Raji (cell line): ENCODE data around the gene EFCAB6.

Experiments used
- POLR2A ChIP-seq: IDR thresholded peaks from 2 replicates; pipeline ENCODE4 v1.6.1; 2011; ENCODE audit warnings: low read depth, low read length, control low read depth; ENCODE audit not compliant: insufficient read depth

Gene EFCAB6

DNA sequence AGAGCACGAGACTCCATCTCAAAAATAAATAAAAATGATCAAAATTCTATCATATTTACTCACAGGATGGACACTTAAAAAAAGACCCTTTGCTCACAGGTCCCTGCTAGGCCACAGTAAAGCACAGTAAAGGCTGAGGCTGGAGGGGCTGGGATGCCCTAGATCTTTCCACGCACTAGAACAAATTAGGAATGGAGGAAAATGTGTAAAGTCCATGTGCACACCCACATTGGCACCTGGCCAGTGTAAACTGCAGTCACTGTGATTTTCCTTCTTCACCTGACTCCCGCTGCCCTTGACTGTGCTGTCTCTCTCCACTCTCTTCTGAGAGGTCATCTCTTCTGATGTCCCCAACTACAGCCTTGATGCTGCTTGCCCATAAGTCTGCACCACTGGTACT lies 195.5 kb downstream of the EFCAB6 start:
- no peak for TF ChIP-seq POLR2A

DNA sequence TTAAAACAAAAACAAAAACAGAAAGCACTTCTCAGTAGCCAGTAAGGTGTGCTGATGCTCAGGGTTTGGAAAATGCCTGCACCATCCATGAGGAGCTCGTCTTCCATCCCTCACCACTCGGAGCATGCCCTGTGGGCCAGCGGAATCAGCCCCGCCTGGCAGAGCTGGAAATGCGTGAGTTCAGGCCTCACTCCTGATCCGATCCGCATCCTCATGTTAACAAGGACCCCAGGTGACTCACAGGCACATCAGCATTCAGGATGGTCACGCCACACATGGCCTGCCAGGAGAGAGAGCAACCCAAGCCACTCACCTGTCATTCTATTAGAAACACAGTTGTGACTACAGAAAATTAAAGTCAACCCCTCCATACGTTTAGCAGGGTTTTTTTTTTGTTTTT lies 211.8 kb downstream of the EFCAB6 start:
- TF ChIP-seq POLR2A, result no peak

DNA sequence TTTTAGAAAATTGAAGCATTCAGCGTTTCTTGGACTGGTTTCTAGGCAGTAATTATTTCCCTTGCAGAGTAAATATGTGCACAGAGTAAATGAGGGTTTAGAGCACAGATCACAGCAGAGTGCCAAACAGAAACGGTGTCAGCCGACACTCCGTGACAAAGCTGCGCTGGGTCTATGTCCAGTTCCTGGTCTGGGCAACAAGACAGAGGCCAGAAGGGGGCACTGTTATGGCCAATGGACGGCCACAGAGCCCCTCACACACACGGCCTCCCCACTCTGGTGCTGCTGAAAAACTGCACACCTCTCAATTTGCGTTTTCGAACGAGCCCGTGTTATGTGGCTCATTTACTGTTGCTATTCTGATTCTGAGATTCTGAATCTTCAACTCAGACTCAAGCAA lies 219.6 kb downstream of the EFCAB6 start:
- TF ChIP-seq POLR2A, result no peak

DNA sequence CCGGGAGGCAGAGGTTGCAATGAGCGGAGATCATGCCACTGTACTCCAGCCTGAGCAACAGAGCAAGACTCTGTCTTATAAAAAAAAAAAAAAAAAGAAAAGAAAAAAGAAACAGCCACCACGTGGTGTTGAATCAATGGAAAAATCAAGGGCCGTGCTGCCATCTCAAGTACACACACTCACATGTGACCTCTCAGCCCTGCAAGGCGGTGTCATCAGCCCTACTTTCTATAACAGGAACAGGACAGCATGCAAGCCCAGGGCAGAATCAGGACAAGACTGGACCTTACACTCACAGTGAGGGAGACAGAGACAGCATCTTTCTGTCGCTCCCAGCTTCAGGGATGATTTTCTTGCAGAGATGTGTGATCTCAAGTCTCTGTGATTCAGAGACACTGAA lies 220.7 kb downstream of the EFCAB6 start:
- no peak for TF ChIP-seq POLR2A

DNA sequence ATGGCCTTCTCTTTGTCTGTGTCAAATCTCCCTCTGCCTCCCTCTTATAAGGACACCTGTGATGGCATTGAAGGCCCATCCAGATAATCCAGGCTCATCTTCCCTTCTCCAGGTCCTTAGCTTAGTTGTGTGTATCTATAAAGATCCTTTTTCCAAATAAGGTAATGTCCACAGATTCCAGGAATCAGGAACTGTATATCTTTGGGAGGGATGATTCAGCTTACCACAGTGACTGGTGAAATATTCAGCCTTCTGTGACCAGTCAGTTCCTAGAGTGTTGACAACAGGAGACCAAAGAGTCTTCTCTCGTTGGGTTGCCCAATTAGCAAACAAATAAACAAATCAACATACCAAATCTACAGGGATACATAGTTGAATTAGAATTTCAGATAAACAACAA lies 224.5 kb downstream of the EFCAB6 start:
- no peak for TF ChIP-seq POLR2A

DNA sequence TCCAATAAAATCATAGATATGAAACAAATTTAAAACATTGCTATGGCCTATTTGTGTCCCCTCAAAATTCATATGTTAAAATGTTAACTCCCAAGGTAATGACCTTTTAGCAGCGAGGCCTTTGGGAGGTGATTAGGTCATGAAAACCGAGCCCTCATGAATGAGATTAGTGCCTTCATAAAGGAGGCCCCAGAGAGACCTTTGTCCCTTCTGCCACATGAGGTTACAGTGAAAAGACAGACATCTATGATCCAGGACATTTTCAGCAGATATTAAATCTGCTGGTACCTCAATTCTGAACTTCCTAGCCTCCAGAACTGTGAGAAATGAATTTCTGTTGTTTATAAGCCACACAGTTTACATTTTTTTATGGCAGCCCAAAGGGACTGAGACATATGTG lies 228.6 kb downstream of the EFCAB6 start:
- TF ChIP-seq POLR2A, result no peak

DNA sequence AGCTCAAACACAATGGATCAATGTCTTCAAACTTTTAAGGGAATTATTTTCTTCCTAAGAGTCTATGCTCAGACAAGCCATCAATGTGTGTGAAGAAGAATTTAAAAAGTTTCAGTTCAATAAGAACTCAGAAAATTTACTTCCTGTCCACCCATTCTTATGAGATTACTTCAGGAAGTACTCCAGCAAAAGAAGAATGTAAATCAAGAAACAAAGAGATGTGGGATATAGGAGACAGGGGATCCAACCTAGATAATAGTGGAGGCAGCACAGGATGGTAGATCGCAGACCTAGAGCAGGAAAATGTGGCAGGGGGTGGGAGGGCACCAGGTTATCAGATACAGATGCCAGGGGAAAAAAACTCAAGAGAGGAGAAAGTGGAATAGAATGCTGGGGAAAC lies 229.7 kb downstream of the EFCAB6 start:
- no peak for TF ChIP-seq POLR2A

DNA sequence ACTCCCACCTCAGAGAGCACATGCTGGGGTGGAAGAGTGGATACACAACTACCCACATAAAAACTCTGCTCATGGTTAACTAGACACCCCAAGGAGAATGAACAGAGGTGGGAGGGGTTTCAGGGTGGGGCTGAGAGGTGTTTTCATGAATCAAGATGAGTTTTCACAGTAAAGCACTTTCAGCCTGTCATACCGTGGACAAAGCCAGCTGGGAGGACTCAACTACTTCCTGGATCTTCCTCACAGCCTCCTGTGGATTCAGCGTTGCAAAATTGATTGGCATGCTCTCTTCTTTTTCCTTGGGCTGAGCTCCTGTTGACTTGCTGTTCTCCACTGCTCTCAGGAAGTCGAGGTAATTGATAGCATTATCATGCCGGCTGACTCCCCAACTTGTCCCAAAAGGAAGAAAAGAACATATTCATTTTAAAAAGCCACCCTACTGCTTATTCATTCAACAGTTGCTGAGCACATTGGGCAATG lies 231.8 kb downstream of the EFCAB6 start:
- no peak for TF ChIP-seq POLR2A

DNA sequence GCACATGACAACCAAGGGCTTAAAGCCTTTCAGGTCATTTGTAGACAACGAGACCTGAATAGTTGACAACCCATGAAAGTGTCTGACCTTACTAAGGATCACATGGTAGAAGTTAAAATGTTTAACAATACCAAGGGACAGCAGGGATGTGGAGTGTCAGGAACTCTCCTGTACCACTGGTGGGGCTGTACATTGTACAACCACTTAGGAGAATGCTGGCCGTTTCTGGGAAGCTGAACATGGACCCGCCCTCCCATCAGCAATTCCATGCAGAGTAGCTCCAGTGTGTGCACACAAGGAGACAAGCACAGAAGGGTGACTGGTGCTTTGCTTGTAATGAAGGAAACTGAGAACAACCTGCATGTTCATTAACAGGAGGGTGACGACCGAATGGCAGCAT lies 237.4 kb downstream of the EFCAB6 start:
- no peak for TF ChIP-seq POLR2A

DNA sequence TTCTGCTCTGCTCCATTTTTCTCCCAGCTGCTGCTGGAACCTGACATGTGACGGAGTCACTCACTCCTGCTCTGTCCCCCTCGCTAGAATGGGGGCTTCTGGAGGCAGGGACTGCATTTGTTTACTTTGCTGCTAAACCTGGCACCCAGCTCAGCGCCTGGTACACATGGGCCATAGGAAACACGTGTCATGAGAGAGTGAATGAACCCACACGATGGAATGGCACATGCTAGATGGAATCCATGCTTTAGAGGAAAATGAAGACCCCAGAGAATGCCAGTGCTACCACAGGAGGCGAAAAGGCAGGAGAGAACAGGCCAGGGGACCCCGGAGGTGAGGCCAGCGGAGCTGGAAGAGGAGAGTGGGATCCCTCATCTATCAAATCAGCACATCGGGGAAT lies 239.4 kb downstream of the EFCAB6 start:
- TF ChIP-seq POLR2A, result no peak

DNA sequence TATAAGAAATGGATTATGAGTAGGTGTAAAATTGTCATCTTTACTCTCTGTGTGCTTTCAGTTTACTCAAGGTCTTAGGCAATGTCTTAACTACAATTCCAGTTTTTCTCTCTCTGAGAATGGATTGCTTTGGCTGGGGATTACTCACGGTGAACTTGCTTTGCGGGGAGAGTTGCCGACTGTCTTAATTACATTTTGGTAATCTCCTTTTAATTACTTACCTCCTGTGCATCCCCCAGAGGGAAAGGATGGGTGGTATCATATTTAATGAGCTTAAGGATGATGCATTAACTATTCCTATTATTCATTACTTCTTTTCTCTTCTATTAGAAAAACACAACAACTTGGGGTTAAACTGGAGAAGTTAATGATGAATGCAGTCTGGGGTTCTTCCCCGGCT lies 240.9 kb downstream of the EFCAB6 start:
- no peak for TF ChIP-seq POLR2A

DNA sequence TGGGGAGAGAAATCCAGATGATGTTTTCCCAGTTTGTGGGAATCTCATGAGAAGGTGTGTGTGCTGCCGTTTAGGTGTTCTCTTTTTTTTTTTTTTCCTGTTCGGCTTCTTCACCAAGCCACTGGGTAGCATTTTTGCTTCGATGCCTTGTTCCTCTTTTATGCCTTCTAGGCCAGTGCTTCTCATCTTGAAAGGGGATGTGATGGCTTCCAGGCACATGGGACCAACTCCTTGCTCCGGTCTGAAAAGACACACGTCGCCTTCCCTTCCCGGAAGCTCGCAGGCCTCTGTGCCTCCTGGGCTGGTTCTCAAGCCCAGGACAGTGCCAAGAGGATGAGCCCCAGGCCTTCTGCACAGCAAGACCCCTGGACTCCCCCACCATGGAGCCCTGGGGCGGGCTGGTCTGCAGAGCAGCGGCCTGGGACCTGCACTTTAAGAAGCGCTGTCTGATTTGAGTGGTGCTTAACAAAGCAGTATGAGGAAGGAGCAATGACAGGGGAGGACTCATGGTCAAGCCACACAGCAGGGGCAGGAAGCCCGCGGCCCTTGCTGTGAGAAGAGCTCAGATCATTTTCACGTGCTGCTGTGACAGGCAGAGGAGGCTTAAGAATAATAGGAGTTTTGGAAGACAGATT lies 241.5 kb downstream of the EFCAB6 start:
- TF ChIP-seq POLR2A, result no peak

DNA sequence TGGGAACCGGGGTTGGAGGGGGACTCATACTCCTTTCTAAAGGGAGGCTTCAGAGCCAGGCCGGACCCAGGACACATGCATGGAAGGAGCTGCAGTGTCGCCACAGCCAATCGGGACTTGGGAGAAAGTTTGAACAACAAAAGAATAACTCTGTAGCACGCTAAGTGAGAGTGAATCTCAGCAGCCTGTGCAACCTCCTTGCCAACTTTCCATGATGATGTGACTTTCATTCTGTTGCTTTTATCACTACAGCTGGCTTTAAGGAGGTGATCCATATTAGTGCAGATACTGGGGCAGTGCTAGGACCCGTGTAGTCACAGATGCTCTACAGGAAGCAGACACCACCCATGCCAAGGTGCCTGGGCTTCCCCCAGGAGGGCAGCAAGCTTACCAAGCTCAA lies 243.0 kb downstream of the EFCAB6 start:
- TF ChIP-seq POLR2A, result no peak

DNA sequence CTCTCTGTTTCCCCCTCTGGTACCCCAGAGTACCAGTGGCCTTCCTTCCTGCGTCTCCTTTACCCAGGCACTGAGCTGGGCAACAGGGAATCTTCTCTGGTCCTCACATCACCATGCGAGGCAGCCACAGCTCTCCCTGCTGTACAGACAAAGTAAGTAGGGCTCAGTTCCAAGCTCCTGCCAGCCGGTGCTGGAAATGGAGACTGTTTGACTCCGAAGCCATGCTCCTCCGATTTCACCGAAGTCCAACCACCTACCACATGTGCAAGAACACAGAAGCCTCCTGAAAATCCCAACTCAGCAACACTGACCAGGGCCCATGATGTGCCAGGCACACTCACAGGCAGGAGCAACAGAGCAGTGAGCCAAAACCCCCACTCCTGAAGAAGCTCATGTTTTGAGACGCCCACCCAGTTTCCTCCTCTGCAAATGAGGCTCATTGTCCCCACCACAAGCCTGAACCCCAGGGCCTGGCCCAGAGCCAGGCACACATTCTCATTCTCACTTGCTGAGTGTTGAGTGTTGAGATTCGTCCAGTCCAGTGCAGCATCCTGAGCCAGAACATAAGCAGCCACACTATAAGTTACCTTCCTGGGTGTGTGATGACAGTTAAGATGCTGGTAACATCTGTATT lies 244.3 kb downstream of the EFCAB6 start:
- TF ChIP-seq POLR2A, result no peak

DNA sequence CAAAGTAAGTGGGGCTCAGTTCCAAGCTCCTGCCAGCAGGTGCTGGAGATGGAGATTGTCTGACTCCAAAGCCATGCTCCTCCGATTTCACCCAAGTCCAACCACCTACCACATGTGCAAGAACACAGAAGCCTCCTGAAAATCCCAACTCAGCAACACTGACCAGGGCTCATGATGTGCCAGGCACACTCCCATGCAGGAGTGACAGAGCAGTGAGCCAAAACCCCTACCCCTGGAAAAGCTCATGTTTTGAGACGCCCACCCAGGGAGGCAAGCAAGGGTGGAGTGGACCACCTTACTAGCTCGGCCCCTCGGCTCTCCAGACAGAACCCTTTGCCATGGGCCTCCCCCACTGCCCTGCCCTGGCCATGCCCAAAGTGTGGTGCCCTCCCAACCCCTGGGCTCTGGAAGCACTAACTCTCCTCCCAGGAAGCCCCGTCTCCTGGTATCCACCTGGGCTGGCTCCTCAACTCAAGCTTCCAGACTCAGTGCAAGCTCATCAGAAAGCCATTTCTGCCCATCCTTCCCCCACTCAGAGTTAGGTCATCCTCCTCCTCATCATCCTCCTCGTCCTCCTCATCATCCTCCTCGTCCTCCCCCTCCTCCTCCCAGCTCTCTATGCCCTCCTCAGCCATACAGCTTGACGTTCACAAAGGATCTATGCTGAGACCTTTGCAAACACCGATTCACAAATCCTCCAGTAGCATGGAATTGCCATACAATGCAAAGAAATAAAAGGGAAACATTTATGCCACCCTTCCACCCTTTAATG lies 245.4 kb downstream of the EFCAB6 start:
- TF ChIP-seq POLR2A, result no peak

DNA sequence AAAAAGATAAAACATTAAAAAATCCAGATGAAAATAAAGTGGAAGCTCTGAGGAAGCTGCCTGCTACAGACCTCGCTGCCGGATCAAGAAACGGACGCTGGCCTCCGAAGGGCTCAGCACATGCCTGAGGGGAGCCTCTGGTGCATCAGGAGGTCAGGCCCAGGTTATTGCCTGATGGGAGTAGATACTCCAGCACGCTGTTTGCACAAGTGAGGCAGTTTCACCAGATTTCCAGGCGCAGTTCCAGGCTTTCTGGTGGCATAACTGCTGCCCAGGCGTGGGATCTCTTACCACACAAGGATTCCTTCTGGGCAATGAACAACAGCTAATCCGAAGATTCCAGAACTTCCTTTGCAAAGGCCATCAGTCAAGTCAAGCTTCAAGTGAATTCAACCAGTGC lies 246.1 kb downstream of the EFCAB6 start:
- no peak for TF ChIP-seq POLR2A
